HUES48 (cell line): ENCODE measurements around the gene COG7.
"Not testable (repeated sequence)": the region's sequence is repeated elsewhere in the genome, so short reads cannot be mapped to it uniquely, and the experiment has no call there.

ENCODE experiments used
- H3K27ac ChIP-seq: one replicate; pipeline ENCODE4 v1.7.0; 2013; ENCODE audit warnings: low read depth, low read length, inconsistent platforms
- H3K27me3 ChIP-seq: 2 replicates; pipeline ENCODE4 v1.6.1; 2013; ENCODE audit warnings: mild to moderate bottlenecking, low read length; ENCODE audit not compliant: control insufficient read depth, insufficient read depth
- H3K36me3 ChIP-seq: 2 replicates; pipeline ENCODE4 v1.6.1; 2013; ENCODE audit warnings: low read length; ENCODE audit not compliant: control insufficient read depth, insufficient read depth
- H3K4me1 ChIP-seq: 2 replicates; pipeline ENCODE4 v1.6.1; 2013; ENCODE audit warnings: mild to moderate bottlenecking, low read length; ENCODE audit not compliant: control insufficient read depth, insufficient read depth
- H3K4me3 ChIP-seq: 2 replicates; pipeline ENCODE4 v1.5.1; 2013; ENCODE audit warnings: mild to moderate bottlenecking, low read depth, low read length
- H3K9ac ChIP-seq: 2 replicates; pipeline ENCODE4 v1.6.1; 2013; ENCODE audit warnings: mild to moderate bottlenecking, low read depth, low read length, moderate library complexity
- H3K9me3 ChIP-seq: 2 replicates; pipeline ENCODE4 v1.6.1; 2013; ENCODE audit warnings: low read length; ENCODE audit not compliant: control insufficient read depth, insufficient read depth

The COG7 gene

DNA sequence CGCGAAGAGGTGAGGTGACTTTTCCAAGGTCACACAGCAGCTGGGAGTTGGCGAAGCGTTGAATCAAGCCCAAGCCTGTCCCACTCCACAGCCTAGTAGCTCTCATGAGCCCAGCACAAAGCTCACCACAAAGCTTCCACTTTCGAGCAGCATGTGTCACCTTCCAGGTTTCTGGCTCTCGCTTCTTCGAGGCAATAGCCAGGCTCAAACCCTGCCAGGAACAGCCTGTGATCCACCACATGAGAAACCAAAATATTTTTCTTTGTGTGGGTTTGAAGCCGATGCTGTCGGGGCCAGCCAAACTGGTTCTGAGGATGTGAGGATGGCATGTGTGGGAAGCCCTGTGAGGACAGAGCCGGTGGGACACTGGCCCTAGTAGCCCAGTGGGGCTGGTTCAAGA lies 68.1 kb downstream of the COG7 start:
- H3K9ac ChIP-seq, result no peak overlapping the region
- H3K36me3 ChIP-seq, result peaks cover 12% of the 10 kb centered on the region
- H3K9me3 ChIP-seq, result no peaks in the 10 kb centered on the region
- H3K4me1 ChIP-seq, result no peaks in the 10 kb centered on the region
- H3K27ac ChIP-seq, result no peak overlapping the region
- H3K27me3 ChIP-seq, result no peaks in the 10 kb centered on the region
- no peak overlapping the region for H3K4me3 ChIP-seq

DNA sequence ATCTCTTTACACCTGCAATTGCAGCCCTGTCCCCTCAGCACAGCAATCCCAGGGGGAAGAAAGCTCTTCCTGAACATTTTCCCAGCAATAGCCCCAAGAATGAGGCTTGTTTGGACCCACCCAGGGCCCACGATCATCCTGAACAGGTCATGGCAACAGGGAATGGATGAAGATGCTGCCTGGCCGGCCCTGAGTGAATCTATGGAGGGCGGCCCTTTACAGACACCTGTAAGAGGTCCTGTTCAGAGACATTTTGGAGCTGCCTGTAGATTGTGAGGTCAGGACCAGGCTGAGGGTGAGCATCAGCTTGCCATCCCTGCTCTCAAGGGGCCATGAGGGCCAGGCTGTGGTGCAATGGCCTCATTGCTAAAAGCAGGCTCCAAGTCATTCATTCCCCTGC lies 69.1 kb downstream of the COG7 start:
- Histone ChIP-seq H3K27ac (no peak overlapping the region), H3K9me3 (no peaks in the 10 kb centered on the region), H3K4me3 (no peak overlapping the region), H3K27me3 (no peaks in the 10 kb centered on the region), H3K4me1 (no peaks in the 10 kb centered on the region), H3K36me3 (peaks cover 4% of the 10 kb centered on the region), H3K9ac (no peak overlapping the region)

DNA sequence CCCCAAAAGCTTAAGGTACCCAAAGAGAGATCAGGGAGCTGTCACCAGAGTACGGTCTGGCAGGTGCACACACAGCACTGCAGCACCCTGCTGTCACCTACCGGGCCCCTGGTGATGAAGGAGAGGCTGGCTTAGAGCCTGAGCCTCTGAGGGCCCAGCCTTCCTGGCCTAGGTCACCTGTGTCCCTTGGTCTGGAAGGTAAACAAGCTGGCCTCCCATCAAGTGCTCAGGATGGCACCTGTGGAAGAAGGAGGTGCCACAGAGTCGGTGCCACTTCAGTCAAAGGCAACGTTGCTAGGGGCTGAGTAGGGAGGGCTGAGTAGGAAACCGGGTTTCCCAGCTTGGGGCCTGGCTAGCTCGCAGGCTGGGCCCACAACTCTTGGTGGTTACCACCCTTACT lies 70.7 kb downstream of the COG7 start:
- H3K9ac ChIP-seq, result no peak overlapping the region
- no peaks in the 10 kb centered on the region for H3K4me1 ChIP-seq
- H3K4me3 ChIP-seq, result no peak overlapping the region
- no peaks in the 10 kb centered on the region for H3K36me3 ChIP-seq
- H3K27ac ChIP-seq, result no peak overlapping the region
- no peaks in the 10 kb centered on the region for H3K9me3 ChIP-seq
- H3K27me3 ChIP-seq, result no peaks in the 10 kb centered on the region

DNA sequence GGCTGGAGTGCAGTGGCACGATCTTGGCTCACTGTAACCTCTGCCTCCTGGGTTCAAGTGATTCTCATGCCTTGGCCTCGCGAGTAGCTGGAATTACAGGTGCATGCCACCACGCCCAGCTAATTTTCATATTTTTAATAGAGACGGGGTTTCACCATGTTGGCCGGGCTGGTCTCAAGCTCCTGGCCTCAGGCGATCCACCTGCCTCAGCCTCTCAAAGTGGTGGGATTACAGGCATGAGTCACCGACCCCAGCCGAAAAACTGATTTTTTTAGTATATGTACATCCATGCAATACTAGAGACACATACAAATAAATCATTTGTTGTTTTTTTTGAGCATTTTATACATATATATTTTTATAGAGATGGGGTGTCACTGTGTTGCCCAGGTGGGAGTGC lies 71.3 kb downstream of the COG7 start:
- not testable (repeated sequence) for H3K4me1 ChIP-seq, H3K36me3 ChIP-seq

DNA sequence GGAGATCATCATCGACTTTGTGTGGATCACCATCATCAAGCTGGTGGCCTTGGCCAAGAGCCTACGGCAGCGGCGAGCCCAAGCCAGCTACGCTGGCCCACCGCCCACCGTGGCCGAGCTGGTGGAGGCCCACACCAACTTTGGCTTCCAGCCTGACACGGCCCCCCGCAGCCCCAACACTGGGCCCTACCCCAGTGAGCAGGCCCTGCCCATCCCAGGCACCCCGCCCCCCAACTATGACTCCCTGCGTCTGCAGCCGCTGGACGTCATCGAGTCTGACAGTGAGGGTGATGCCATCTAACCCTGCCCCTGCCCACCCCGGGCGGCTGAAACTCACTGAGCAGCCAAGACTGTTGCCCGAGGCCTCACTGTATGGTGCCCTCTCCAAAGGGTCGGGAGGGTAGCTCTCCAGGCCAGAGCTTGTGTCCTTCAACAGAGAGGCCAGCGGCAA lies 72.5 kb downstream of the COG7 start:
- H3K9me3 ChIP-seq, result no peaks in the 10 kb centered on the region
- H3K4me1 ChIP-seq, result no peaks in the 10 kb centered on the region
- H3K9ac ChIP-seq, result no peak overlapping the region
- no peaks in the 10 kb centered on the region for H3K36me3 ChIP-seq
- no peaks in the 10 kb centered on the region for H3K27me3 ChIP-seq
- H3K4me3 ChIP-seq, result no peak overlapping the region
- H3K27ac ChIP-seq, result no peak overlapping the region

More for the DNA sequence above, 71.3 kb downstream of the COG7 start:
- not testable (repeated sequence) for H3K27me3 ChIP-seq, H3K9ac ChIP-seq, H3K4me3 ChIP-seq, H3K9me3 ChIP-seq, H3K27ac ChIP-seq

DNA sequence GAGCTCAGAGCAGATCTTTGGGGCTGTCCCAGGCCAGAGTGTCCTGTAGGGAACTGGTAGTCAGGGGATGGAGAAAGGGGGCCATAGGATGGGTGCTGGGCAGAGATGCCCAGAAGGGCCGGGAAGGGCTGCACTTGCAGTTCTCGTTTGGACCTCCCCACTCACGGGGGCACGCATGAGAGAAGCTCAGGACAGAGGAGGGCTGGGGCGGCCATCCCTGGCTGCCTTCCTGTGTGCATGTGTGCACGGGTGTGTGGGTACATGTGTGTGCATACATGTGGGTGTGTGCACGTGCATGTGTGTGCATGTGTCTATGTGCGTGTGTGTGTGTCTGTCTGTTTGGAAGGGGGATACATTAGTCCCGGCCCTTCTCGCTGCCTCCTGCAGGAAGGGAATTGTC lies 73.3 kb downstream of the COG7 start:
- Histone ChIP-seq H3K27me3 (no peaks in the 10 kb centered on the region), H3K4me1 (no peaks in the 10 kb centered on the region), H3K4me3 (no peak overlapping the region), H3K27ac (no peak overlapping the region), H3K9ac (no peak overlapping the region), H3K9me3 (no peaks in the 10 kb centered on the region), H3K36me3 (no peaks in the 10 kb centered on the region)

DNA sequence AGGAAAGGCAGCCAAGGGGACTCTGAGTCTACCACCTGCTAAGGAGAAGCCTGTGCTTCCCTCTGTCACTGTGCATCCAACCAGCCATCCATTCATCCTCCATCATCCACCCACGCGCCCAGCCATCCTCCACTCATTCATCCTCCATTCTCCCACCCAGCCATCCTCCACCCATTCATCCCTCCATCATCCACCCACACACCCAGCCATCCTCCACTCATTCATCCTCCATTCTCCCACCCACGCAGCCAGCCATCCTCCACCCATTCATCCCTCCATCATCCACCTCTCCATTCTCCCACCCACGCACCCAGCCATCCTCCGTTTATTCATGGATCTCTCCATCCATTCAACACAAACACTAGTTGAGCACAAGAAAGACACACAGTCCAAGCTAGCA lies 74.1 kb downstream of the COG7 start:
- no peaks in the 10 kb centered on the region for H3K9me3 ChIP-seq
- no peak overlapping the region for H3K27ac ChIP-seq
- no peaks in the 10 kb centered on the region for H3K4me1 ChIP-seq
- no peaks in the 10 kb centered on the region for H3K27me3 ChIP-seq
- H3K9ac ChIP-seq, result no peak overlapping the region
- H3K36me3 ChIP-seq, result no peaks in the 10 kb centered on the region
- H3K4me3 ChIP-seq, result no peak overlapping the region

DNA sequence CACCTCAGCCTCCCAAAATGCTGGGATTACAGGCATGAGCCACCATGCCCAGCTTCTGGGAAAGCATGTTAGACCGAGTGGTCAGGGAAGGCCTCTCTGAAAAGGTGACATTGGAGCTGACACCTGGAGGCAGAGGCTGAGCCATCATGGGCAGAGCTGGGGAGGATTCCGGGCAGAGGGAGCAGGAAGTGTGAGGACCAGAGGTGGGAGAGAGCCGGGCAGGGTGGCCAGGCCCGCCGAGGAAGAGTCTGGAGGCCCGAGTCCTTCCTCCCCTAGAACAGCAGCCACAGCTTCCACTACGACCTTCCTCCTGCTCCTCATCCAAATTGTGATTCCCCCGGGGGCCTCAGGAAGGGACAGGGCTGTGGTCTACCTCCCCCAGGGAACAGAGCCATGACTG lies 74.7 kb downstream of the COG7 start:
- Histone ChIP-seq H3K9ac (no peak overlapping the region), H3K4me3 (no peak overlapping the region), H3K27me3 (no peaks in the 10 kb centered on the region), H3K36me3 (no peaks in the 10 kb centered on the region), H3K27ac (no peak overlapping the region), H3K4me1 (no peaks in the 10 kb centered on the region), H3K9me3 (no peaks in the 10 kb centered on the region)

DNA sequence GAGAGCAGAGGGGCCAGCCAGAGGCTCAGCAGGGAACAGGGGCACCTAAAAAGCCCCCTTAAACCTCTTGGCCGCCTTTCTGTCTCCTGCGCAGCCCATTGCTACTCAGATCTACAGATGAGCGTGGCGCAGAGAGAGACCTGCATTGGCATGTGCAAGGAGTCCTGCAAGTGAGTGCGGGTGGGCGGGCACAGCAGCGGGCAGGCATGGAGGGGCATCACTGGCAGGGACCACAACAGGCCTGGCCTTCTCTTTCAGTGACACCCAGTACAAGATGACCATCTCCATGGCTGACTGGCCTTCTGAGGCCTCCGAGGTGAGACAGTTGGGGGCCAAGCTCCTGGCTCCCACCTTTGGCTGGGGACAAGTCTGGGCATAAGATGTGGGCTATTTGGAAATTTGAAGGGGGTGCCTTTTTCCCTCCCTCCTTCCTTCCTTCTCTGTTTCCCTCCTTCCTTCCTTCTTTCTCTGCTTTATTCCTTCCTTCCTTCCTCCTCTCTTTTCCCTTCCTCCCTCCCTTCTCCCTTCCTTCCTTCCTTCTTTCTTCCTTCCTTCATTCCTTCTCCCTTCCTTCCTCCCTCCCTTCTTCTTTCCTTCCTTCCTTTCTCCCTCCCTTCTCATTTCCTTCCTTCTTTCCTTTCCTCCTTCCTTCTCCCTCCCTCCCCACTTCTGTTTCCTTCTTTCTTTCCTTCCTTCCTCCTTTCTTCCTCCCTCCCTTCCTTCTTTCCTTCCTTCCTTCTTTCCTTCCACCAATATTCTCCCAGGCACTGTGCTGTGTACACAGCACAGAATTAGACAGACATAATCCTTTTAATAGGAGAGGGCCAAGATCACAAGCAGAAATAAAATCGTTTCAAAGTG lies 75.7 kb downstream of the COG7 start:
- Histone ChIP-seq H3K9me3 (no peaks in the 10 kb centered on the region), H3K27me3 (no peaks in the 10 kb centered on the region), H3K4me3 (no peak overlapping the region), H3K27ac (no peak overlapping the region), H3K4me1 (no peaks in the 10 kb centered on the region), H3K9ac (no peak overlapping the region), H3K36me3 (no peaks in the 10 kb centered on the region)

DNA sequence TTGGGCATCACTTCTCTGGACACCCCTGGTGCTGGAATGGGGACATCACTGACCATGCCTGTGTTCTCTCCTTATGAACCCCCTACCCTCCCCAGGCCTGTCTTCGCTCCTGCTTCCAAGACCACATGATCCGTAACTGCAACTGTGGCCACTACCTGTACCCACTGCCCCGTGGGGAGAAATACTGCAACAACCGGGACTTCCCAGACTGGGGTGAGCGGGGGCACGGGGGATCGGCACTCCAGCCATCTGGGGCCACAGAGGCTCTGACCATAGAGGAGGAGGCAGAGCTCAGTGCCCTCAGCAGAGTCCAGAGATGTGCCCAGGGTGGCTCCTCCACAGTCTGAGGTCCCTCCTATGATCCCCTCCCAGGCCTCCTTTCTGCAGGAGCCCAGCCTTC lies 77.3 kb downstream of the COG7 start:
- Histone ChIP-seq H3K9me3 (no peaks in the 10 kb centered on the region), H3K27ac (no peak overlapping the region), H3K36me3 (no peaks in the 10 kb centered on the region), H3K4me3 (no peak overlapping the region), H3K27me3 (no peaks in the 10 kb centered on the region), H3K4me1 (no peaks in the 10 kb centered on the region), H3K9ac (no peak overlapping the region)

DNA sequence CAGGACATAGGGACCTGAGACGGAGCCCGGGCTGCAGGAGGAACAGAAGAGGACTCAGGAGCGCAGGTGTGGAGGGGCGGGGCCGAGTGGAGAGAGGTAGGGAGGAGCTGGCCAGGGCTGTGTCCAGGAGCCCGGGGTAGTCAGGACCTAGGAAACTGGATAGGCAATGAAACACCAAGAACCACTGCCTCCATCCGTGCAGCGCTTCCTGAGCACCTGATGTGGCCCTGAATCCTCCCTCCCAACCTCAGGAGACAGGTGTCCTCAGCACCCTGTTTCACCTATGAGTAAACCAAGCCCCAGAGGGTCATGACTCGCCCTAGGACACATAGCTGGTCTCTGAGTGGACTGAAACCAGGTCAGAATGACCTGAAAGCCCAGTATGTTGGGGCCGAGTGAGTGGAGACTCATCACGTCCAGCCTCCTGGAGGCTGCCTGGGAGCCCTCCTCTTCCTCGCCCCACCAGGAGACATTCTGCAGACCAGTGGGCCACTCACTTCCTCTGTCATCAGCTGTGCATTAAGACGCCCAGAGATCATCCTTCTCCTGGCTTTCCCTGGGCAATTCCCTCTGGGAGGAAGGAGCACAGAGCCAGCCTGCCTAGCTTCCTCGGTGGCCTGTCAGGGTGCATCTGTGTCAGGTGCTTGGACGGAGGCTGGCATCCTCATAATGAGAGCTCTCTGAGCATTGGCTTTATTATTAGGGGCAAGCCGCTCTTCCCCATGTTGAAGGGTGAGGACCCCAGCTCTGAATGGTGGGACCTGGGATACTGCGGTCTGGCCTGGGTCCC lies 78.1 kb downstream of the COG7 start:
- no peak overlapping the region for H3K9ac ChIP-seq
- no peaks in the 10 kb centered on the region for H3K9me3 ChIP-seq
- no peaks in the 10 kb centered on the region for H3K27me3 ChIP-seq
- H3K4me1 ChIP-seq, result no peaks in the 10 kb centered on the region
- no peak overlapping the region for H3K27ac ChIP-seq
- no peak overlapping the region for H3K4me3 ChIP-seq
- no peaks in the 10 kb centered on the region for H3K36me3 ChIP-seq
